Hematopoietic multipotent progenitor cell treated with erythropoietin and hydrocortisone succinate and interleukin-3 and kit ligand, for 8 days (in vitro differentiated cells): Measurements from ENCODE around the gene NR2F1-AS1.
"Not testable (repeated sequence)": the region's sequence is repeated elsewhere in the genome, so short reads cannot be mapped to it uniquely, and the experiment has no call there.

Experiments used
- DNase-seq: peaks from one replicate; pipeline ENCODE4 v3.0.0-alpha.2; 2015

Gene NR2F1-AS1

DNA sequence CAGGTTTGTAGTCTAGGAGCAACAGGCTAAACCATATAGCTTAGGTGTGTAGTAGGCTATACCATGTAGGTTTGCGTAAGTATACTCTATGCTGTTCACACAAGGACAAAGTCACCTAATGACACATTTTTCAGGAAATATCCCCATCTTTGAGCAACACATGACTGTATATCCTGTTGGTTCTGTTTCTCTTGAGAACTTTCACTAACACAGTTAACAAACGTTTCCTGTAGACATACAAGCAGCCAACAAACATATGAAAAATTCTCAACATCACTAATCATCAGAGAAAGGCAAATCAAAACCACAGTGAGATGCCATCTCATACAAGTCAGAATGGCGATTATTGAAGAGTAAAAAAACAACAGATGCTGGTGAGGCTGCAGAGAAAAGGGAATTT, 68.2 kb downstream of the NR2F1-AS1 start:
- no peak for DNase-seq

DNA sequence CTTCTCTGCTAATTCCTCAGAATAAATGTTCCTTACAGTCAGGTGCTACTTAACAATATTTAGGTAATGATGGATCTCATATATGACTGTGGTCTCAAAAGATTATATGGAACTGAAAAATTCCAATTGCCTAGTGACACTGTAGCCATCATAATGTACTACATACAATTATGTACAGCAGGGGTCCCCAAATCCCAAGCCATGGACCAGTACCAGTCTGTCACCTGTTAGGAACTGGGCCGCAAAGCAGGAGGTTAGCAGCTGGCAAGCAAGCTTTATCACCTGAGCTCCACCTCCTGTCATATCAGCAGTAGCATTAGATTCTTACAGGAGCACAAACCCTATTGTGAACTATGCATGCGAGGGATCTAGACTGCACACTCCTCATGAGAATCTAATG, 69.6 kb downstream of the NR2F1-AS1 start:
- DNase-seq, result no peak

DNA sequence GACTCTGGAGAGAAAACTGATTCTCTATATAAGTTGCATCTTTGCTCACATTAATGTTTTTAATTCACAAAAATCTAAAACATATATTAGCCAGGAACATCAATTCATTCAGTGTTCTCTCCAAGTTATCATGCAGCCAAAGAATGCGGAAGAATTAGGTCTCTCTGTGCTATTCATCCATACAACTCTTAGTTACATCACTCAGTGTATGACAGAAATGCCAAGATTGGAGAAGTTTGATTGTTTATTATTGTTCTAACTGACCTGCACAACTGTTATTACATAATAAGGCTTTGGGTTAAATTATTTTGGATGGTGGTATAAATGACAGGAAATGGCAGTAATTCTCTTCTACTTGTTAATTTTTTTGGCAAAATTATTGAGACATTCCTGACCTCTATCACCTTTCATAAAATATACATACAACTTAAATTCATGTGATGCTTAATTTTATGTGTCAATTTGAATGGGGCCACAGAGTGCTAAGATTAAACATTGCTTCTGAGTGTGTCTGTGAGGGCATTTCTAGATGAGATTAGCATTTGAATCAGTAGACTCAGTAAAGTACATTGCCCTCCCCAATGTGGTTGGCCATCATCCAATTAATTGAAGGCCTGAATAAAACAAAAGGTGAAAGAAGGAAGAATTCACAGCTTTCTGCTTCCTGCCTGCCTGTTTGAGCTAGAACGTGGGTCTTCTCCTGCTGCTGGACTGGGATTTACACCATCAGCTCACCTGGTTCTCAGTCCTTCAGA, 70.2 kb downstream of the NR2F1-AS1 start:
- DNase-seq, result no peak

DNA sequence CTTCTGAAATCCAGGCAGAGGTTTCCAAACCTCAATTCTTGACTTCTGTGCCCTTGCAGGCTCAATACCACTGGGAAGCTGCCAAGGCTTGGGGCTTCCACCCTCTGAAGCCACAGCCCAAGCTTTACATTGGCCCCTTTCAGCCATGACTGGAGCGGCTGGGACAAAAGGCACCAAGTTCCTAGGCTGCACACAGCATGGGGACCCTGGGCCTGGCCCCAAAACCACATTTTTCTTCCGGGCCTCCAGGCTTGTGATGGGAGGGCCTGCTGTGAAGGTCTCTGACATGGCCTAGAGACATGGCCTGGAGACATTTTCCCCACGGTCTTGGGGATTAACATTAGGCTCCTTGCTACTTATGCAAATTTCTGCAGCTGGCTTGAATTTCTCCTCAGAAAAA, 75.5 kb downstream of the NR2F1-AS1 start:
- DNase-seq, result not testable (repeated sequence)

DNA sequence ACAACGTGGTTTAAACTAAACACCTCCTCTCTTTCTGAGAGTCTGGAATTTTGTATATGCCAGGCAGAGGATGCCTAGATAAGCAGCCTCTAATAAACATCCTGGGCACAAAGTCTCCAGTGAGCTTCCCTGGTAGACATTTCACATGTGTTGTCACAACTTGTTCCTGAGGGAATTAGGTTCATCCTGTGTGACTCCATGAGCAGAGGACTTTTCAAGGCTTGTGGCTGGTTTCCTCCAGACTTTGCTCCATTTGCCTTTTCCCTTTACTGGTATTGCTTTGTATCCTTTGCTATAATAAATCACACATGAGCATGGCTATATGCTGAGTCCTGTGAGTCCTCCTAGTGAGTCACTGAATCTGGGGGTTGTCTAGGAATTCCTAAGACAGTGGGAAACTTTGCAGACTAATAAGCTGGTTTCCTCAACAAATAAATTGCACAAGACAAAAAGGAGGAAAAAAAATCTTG, 77.4 kb downstream of the NR2F1-AS1 start:
- no peak for DNase-seq

DNA sequence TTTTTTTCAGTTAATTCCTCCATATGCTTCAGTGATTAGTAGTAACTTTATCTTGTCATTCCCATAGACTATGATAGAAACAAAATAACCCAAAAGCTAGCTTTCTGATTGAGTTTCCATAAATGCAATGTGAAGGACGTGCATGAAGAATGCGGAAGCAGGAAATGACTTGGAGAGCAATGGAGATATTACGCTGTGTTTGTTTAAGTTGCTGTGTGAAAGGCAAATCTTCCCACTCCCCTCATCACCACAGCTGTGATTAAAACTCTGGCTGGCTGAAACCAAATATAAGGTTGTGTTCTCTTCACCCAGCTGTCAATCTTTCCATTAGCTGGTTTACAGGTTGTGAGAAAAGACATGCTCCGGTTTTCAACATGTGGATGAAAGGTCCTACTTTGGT, 83.9 kb downstream of the NR2F1-AS1 start:
- no peak for DNase-seq

DNA sequence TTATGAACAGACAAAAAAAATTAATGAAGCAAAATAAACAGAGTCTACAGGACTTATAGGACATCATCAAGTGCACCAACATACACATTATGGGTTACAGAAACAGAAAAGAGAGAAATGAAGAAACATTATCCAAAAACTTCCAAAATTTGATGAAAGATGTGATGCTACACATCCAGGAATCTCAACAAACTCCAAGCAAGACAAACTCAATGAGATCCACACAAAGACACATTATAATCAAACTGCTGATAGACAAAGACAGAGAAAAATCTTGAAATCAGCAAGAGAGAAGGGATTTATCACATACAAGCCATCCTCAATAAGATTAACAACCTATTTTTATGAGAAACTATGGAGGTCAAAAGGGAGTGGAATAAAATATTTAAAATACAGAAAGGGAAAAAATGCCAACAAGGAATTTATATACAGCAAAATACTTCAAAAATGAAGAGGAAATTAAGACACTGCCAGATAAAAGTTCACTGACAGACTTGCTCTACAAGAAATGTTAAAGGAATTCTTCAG, 101.0 kb downstream of the NR2F1-AS1 start:
- DNase-seq, result no peak

DNA sequence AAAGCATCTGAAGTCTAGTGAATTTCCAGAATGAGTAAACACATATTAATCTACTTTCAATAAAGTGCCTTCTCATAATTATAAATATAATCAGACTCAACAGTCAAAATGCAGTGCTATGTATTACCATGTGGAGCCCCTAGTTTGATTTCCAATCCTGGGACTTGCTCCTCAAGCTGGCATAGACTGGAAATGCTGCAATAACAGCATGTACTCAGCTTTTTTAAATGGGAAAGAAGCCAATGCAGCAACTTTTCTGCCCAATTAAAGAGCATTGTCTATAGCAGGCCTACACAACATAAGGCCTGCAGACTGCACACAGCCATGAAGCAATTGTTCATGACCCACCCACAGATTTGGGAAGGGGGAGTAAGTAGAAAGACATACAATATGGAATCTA, 103.2 kb downstream of the NR2F1-AS1 start:
- DNase-seq, result no peak

DNA sequence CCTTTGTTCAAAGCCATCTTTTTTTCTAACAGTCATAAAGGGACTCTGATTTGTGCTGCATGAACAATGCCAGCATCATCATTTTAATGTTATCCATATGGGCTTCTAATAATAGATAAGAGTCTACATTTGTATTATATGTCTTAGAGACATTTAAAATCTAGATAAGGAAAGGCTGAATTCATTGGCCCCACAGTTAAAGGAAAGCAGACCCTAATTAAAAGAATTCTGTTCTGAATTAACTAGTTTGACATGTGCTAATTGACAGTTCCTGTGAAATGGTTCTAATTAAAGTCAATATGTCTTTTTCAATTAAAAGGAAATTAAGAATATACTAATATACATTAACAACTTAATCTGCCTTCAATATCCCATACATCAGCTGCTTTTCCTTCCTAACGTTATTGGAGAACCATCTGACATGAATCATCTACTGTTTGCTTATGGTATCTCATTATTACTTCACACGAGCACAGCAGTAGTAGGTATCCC, 104.7 kb downstream of the NR2F1-AS1 start:
- no peak for DNase-seq

DNA sequence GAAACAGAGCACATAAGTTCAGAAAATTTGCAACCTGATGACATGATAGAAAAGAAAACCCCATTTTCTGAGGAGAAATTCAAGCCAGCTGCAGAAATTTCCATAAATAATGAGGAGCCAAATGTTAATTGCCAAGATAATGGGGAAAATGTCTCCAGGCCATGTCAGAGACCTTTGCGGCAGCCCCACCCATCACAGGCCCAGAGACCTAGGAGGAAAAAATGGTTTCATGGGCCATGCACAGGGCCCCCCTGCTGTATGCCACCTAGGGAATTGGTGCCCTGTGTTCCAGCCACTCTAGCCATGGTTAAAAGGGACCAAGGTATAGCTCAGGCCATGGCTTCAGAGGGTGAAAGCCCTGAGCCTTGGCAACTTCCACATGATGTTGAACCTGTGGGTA, 118.1 kb downstream of the NR2F1-AS1 start:
- DNase-seq, result no peak

DNA sequence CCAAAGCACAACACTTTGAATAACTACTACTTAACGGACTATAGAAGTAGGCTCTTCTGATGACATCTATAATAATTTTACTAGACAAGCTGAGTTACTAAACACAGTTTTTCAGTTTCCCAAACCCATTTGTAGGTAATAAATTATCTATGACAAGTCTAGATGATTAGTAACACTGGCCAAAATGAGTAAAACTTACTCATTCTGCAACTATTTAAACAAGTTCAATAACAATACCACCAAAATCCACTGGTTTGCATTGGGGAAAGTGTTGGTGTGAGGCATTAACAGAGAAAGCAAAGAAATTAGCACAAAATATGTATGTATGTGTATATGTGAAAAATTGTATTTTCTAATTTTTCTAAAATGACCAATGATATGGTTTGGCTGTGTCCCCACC, 119.3 kb downstream of the NR2F1-AS1 start:
- DNase-seq, result no peak

DNA sequence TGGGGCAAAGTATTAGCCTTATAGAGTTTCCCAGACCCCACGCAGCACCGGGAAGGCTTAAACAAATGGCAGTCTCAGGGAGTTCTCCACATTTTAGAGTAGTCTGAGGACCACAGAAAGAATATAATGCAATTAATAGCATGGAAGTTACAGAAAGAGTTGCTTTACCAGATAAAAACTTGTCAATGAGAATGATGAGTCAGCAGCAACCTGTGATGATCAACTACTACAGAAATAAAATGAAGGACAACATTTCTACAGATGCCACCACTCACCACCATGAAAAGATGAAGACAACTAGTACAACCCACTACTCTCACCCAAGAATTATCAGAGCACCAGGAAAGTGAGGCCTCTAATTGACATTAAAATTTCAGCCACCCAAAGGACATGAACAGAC, 120.7 kb downstream of the NR2F1-AS1 start:
- DNase-seq, result no peak

DNA sequence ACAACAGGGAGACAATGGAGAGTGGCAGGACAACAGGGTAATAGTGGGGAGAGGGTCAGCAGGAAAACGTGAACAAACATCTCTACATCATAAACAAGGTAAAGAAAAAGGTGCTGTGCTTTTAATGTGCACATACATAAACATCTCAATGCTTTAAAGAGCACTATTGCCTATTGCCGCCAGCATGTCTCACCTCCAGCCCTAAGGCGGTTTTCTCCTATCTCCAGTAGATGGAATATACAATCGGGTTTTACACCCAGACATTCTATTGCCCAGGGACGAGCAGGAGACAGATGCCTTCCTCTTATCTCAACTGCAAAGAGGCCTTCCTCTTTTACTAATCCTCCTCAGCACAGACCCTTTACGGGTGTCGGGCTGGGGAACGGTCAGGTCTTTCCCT, 124.2 kb downstream of the NR2F1-AS1 start:
- DNase-seq, result not testable (repeated sequence)

DNA sequence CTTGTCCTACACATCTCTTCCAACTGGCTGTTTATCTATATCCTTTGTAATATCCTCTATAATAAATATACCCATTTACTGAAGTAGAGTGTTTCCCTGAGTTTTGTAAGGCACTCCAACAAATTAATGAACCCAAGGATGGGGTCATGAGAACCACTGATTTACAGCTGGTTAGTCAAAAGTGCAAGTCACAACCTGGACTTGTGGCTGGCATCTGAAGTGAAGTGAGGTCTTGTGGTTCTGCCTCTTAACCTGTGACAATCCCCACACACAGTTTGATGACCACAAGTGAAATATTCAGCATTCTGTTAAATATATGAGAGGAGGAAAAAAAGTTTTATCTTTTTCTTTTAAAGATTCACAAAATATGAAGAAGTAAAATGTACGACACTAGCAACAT, 126.1 kb downstream of the NR2F1-AS1 start:
- DNase-seq, result no peak

DNA sequence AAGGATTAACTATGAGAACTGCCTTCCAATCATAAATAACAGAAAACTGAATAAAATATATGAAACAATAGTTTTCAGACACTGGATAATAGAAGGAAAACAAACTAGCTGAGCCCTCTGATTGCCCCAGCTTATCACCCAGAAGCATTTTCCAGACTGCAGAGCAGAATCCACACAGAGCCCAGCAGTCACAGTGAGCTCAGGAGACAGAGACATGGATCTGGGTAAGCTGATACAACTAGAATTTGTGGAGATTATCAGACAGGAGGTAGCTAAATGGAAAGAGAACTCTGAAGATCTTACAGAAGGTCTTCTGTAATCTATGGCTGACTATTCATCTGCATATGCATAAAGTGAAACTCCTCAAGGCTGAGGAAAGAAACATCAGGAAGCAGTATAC, 128.8 kb downstream of the NR2F1-AS1 start:
- DNase-seq, result no peak

DNA sequence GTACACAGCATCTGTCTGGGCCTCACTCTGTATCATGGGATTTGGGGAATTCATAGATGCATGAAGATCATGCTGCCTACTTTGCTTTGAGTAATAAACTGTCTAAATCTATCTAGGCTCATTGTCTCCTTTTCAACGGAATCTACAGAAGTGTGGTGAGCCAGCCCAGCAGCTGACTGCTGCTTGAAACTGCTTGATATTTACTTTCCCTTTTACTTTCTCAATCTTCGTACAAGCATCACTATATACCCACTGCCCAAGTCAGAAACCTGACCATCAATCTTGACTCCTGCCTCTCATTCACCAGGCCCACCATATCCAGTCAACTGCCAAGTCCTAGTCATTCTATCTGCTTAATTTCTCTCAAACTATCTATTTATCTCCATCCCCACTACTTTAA, 142.9 kb downstream of the NR2F1-AS1 start:
- DNase-seq, result no peak

DNA sequence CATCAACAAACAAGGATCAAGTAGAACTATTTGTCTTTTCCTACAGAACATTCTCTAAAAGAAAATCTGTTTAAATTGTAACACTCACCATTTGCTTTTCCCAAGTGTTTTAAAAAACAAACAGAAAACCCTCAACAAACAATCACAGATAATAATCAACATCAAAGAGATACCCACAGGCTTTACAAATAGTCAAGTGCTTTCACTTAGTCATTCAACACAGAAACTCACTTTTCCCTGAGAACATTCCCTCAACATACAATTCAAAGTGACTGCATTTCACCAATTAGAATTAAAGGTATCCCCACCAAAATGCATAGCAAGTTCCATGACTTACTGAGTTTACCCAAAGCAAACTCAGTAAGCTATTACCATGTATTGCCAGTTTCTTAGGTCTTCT, 144.9 kb downstream of the NR2F1-AS1 start:
- no peak for DNase-seq

DNA sequence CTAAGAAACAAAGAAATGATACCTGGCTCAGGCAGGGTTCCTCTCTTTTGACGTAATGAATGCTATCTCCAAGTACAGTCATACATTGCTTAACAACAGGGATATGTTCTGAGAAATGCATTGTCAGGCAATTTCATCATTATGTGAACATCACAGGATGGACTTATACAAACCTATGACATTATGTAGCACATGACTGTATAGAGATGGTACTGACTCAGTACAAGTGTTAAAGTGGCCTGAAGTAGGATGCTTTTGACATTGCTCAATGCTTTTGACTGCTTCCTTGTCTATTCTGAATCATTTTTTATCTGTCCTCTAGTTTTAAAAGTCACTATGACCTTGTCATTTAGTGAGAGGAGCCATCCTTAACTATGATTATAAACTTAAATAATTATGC, 147.6 kb downstream of the NR2F1-AS1 start:
- DNase-seq, result no peak

DNA sequence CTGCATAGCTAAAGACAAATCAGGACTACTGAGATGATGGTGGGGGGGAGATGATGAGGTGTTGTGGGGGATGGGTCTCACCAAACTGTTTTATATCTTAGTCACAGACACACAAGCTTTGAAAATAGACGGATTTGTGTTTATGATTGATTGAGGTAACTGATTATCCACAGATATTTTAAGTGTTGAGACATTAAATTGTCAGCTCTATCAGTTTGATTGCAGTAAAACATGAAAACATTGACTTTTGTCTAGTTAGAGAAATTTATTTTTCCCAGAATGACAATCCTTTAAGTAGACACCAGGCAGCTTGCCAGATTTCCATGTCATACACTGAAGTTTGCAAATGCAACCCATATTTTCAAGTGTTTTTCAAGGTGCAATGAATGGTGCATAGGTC, 149.8 kb downstream of the NR2F1-AS1 start:
- DNase-seq, result no peak

DNA sequence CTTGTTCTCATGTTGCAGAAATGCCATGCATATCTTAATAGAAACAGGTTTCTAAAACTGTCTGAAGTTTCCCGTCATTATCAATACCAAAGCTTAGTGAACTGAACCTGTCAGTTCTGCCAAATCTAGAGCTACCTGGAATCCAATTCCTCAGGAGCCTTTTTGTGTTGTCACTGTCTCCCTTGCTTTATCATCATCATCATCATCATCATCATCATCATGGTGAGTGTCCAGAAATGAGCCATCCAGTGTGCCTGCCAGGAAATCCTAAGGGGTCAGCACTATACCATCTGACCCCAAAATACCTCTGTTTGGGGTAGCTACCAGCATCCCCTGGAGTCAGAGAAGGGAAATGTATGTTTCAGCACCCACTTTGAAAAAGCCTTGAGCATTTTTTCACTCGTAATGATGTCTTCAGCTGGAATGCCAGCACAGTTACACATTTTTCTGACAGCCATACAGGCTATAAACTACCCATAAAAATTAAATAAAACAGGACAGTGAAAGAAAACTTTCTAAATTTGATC, 150.3 kb downstream of the NR2F1-AS1 start:
- no peak for DNase-seq

DNA sequence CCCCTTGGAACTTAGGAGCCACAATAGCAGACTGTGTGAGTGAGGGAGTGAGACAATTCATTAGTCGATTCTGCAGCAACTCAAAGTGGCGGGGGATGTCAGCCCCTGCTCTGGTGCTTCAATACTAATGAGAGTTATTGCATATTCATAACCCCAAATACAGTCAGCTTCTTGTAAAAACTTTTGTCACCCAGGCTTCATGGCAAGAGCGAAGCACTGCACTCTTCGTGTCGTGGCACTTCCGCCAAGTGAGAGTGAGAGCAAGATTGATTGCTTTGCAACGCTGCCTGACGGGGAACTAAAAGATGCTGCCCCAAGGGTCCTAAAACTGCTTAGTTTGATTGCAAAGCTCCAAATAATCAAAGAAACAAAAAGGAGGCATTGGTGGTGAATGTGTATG, 150.9 kb downstream of the NR2F1-AS1 start:
- DNase-seq, result no peak

DNA sequence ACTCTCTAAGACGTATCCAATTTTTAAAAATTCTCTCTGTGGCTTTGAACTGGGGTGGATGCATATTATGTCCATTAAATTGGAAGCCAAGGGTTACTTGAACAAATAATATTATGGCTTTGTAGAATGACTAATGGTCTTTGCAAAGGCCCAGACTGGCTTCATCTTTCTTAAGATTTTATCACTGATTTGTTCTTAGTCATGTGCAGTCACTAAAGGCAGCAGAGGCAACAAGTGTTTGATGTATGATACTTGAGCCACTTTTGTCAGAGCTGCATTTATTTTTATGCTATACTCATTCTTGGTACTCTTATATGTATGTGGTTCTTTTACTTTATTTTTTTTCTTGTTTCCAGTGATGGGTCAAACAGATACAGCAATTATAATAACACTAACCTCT, 152.2 kb downstream of the NR2F1-AS1 start:
- DNase-seq, result no peak

DNA sequence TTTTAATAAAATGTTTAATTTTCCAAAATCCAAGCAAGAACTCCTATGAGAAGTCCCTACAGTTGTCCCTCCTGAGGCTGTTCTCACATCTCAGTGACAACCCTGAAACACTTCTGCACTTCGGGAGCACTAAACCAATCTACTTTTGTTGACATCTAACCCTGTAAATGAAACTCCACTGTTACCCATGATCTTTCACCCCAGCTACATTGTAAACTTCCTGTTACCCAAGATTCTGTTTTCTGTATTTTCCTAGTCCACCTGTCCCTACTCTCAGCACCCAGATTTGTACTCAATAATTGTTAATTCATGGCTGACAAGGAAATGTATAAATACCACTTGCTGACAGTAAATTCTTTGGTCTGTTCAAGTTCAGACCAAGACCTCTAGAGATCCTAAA, 153.7 kb downstream of the NR2F1-AS1 start:
- DNase-seq, result no peak

DNA sequence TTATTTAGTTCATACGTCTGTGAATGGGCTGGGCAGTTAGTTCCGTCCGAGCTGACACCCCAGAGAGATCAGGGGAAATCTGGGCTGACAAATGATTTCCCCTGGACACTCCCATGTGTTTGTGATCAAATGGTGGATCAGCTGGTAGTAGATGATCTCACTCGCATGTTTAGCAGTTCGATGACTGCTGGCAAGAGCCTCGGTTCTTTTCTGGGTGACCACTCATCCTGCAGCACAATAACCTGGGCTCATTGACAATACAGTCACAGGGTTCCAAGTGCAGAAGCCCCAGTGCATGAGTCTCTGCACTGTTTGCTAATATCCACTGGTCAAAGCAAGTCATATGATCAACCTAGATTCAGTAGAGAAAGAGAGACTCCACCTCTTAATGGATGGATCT, 155.9 kb downstream of the NR2F1-AS1 start:
- DNase-seq, result no peak

DNA sequence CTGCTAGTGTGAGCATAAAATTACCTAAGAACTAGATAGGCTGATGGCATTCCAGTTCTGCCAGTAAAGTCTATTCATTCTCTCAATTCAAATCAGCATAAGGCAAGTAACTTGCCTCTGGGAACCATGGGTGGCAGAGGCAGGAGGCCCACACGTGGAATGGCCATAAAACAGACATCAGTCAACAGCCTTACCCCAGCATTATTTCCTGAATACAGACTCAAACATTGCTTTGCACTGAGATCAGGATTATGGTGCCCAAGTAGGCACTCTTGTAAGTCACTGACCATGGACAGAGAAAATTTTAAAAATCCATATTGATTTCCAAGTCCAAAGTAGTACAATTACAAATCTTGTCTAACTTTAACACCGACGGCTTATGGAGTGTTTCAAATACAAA, 157.7 kb downstream of the NR2F1-AS1 start:
- no peak for DNase-seq
